ENCODE measurements around the gene GNA15.
"Not testable (repeated sequence)": the region's sequence is repeated elsewhere in the genome, so short reads cannot be mapped to it uniquely, and the experiment has no call there.

DNA sequence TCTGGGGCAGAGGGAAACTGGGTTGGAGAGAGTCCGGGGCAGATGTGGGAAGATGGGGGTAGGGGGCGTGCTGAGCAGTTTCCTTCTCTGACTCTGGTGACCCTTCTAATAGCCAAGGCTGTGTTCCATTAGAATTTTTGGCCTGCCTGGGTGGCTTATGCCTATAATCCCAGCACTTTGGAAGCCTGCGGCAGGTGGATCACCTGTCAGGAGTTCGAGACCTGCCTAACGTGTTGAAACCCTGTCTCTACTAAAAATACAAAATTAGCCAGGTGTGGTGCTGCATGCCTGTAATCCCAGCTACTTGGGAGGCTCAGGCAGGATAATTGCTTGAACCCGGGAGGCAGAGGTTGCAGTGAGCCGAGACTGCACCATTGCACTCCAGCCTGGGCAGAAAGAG, 67.1 kb downstream of the GNA15 start:
- not testable (repeated sequence) for TF ChIP-seq POLR2A (IDR thresholded peaks at IDR 0.05; ENCODE audit: low read length); GATA1 (IDR thresholded peaks at IDR 0.05; ENCODE audit: low read depth, low read length)

Measured in erythroblast (primary cell).